GM18498 (cell line): ENCODE results near the gene SREBF2.

ENCODE experiments used
- ATAC-seq: cut with Tn5 transposase; IDR thresholded peaks from one replicate; pipeline ENCODE4 v1.9.1; 2021; ENCODE audit warnings: mild to moderate bottlenecking, moderate library complexity; ENCODE audit not compliant: unreplicated experiment

SREBF2 gene

DNA sequence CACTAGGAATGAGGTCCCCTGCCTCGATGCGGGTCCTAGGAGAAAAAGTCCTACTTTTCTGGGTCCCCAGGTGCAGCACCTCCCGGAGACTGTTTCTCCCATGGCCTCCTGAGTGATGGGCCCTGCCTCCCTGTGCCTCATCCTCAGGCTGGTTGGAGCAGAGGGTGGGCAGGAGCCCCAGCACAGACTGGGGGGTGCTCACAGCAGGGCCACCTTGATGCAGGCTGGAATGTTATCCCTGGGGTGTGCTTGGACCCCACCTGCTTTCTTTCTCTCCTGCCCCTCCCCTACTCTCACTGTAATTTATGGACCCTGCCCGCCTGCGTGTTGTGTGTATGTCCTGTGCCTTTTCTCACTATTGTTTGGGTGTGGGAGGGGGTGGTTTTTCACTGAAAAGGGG, 73.9 kb downstream of the SREBF2 start:
- no peak for ATAC-seq

DNA sequence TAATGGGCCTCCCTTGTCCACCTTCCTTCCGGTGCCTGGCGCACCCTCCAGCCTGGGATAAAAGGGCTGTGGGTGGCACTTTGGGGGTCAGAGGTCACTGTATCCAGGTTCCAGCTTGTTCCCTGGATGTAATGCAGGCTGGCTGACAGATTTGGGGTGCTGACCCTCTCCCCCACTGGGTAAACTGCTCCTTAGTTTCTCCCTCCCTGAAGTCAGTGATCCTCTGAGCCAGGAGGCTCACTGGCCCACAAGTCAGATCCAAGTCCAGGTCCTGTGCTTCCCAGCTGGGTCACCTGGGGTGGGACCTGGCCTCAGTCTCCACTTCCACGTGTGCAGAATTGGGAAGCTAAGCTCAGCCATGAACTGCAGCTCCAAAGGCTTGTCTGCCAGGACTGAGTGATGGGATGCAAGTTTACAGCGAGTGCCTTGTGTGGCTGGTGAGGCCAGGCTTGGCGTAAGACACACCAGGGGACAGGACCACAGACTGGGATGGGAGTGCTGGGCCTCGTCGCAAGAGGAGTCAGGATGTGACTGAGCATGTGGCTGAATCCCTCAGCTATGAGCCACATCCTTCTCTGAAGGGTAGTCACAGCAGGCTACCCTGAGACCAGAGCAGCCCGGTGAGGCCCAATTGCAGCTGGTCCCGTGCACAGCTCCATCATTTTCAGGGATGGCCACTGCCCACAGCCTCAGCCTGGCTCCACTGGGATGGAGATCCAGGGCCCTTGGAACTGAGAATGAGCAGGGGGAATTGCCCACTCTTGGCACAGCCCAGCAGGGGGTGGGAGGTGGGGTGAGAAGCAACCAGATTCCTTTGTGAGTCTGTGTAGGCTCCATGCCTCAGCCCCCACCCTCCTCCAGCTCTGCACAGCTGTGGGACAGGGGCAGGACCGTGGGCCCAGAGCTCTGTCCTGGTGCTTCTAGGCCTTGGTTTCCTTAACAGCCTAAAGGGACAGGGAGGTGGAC, 74.8 kb downstream of the SREBF2 start:
- no peak for ATAC-seq

DNA sequence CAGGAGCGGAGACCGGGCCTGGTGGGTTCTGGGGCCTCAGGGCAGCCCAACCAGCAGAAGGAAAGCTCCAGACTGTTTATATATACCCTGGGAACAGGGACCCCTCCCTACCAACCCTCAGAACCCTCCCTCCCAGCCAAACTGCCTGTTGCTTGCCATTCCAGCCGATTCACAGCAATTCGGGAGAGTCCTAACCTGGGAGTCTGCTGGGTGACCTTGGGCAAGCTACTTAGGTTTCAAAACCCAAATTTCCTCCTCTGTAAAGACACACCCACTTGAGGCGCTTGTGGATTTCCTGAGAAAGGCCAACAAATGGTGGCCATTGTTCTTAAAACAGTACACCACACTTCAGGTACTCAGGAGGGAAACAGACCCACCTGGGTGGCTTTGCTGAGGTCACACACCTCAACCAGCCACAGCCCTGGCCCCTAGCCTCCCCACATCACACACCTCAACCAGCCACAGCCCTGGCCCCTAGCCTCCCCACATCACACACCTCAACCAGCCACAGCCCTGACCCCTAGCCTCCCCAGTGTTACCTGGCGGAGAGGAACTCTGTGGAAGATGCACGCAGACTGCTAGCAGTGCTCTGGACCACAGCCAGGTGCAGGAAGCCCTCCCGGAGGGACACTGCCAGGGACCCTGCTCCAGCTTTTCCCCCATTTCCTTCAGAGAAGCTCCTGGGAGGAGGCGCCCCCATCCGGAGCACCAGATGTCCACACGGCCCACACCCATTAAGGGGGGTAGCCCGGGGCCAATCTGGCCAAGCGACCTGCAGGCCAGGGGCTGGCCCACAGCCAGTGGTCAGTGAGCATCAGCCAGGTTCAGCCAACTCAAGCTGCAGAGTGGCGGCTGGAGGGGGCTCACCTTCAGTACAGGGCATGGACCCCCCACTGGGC, 75.8 kb downstream of the SREBF2 start:
- ATAC-seq = no peak

DNA sequence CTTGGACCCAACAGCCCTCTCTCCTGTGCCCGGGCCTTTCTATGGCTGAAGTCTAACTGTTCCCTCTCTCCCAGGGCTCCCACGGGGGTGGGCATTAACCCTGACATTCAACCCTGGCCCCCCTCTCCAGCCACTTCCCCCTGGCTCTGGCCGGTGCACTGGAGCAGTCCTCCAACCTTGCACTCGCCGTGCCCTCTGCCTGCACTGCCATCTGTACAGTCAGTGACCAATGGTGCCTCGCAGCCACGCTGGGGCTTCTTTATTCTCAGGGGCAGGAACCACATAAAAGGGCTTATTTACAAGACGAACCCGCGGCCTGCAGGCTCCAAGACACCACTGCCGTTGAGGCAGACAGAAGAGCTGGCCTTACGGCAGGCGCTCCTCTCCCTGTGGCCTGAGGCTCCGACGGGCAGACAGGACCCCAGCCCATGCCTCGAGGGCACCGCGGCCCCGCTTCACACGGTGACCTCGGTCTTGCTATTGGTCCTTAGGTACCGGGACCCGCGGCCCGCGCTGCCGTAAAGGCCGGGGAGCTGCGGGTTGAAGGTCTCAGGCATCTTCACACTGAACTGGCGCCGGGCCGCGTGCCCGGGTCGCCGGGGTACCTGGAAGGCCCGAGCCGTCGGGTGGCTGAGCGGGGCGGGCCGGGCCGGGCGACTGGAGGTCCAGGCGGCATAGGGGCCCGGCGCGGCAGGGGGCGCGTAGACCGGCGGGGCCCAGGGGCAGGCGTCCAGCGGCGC, 76.6 kb downstream of the SREBF2 start:
- no peak for ATAC-seq

DNA sequence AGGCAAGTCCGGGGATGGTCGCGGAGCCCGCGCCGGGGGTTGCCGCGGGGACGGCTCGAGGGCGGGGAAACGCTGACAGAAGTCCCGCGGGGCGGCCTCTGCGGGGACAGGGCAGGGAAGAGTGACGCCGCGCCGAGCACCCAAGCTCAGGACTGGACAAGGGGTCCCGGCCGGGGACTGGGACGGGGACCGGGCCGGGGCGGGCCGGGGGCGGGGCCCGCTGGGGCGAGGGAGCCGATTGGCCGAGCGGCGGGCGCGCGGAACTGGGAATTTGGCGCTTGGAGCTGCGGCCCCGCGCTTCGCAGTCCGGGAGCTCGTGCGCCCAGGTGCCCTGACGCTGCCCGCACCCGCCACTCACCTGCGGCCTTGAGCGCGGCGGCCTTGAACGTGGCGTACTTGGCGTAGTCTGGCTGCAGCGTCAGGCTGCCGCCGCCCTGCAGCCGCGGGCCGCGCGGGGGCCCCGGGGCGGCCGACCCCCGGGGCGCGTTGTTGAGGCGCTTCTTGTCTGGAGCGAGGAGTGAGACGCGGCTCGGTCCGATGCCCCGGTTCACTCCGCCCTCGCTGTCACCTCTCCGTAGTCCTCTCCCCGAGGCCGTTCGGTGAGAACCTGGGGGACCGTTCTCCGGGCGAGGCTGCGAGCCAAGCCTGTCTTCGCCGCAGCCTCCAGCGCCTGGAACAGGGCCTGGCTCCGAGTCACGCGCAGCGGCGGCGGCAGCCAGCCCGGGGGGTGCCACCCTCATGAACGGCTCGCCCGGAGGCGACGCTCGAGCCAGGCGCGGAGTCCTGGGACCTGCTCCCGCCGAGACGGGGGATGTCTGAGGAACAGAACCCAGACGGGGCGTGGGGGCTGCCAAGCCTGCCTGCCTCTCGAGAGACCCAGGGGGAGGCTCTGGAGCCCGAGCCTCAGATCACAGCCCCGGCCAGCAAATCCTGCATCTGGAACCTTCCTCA, 77.4 kb downstream of the SREBF2 start:
- no peak for ATAC-seq

DNA sequence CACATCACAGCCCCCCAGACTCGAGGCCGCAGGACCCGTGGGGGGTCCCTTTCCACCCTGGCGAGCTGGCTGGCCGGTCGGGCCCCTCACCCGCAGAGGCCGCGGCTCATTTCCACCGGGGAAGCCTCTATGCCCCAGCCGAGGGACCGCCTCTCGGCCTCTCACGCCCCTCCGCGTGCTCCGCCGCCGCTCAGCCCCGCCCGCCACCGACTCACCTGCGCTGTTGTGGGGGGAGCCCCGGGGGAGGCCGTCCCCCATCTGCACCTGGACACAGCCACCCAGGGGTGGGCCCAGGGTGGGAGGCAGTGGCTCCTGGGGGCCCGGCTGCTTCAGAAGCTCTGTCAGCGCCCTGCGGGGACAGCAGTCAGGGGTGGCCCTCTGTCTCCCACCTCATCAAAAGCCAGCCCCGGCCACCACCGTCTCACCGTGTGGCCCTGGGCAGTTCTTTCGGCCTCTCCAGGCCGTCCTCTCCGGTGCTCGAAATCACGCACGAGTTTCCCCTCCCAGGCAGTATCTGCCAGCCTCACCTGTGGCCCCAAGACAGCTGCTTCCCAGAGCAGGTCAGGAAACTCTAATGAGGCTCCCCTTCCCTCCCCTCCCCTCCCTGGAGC, 78.2 kb downstream of the SREBF2 start:
- ATAC-seq = no peak

DNA sequence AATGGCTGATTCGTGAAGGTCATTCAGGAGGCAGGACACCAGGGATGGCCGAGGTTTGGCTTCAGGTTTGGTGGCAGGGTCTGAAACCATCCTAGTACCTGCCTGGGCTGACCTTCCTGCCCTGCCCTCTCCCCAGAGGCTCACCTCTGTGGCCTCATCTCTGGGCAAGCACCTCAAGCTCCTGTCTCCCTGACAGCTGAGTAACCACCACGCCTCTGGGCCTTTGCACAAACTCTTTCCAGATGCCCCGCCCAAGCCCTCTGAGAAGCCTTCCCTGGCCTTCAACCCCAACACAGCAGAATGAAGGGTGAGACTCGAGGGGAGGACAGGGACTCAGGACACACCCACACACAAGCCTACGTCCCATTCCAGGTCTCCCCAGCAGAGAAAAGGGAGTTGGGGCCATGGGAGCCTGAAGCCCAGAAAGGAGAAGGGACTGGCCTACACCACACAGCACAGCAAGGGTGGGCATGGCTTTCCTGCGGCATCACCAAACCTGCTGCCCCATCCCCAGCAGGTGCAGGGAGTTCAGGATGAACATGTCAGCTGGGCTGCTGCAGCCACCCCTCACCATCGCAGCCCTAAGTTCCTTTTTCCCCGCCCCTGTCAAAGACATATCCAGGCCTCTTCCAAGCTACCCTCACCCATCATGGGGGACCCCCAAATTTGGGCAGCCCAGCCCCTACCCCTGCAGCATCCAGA, 79.6 kb downstream of the SREBF2 start:
- ATAC-seq = no peak

DNA sequence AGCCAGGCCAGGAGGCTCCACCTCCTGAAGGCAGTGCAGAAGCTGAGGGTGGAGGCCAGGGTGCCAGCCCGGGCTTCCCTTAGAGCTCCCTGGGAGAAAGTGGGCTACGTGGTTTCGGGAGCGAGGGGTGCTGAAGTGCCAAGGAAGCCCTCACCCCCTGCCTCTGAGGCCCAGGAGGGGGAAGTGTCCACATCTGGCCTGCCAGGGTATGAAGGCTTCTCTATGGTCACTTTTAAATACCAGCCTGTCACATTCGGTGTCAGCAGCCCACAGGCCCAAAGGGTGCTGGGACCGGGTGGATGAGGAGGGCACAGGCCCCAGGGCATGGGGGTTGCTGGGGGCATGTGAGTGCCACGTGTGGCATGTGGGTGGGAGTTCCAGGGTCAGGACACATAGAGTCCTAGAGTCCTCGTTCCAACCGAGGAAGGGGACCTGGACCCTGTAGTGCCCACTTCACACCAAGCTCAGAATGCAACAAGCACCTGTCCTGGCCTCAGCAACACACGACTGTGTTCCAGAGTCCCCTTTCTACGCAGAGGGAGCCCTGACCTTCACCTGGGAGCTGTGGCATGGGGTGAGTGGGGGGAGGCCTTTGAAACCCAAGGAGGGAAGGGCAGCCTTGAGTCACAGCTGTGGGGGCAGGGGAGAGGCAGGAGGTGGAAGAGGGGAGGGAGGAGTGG, 80.3 kb downstream of the SREBF2 start:
- no peak for ATAC-seq

DNA sequence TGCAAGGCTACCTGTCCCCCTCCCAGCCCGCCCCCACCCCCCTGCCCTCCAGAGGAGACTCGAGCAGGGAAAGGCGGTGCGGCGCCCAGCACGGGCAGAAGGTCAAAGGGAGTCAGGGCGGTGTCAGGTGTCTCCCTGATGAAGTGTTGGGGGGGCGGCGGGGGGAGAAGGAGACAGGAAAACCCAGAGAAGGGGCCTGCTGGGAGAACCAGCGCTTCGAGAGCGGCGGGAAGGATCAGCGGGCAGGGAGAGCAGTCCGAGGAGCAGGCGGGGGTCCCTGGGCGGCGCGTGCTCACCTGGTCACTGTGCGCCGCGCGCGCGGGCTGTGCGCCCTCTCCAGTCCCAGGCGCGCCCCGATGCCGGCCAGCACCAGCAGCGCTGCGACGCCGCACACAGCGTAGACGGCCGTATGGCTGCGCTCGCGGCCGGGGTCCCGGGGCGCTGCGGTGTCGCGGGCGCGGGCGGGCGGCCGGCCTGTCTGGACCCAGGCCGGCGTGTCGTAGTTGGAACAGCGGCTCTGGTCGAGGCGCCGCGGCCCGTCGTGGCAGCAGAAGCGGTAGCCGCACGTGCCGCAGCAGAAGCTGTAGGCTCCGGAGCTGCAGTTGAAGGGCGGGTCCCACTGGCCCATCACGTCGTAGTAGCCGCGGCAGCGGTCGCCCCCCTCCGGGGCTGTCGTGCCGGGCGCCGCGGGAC, 81.1 kb downstream of the SREBF2 start:
- ATAC-seq = no peak

DNA sequence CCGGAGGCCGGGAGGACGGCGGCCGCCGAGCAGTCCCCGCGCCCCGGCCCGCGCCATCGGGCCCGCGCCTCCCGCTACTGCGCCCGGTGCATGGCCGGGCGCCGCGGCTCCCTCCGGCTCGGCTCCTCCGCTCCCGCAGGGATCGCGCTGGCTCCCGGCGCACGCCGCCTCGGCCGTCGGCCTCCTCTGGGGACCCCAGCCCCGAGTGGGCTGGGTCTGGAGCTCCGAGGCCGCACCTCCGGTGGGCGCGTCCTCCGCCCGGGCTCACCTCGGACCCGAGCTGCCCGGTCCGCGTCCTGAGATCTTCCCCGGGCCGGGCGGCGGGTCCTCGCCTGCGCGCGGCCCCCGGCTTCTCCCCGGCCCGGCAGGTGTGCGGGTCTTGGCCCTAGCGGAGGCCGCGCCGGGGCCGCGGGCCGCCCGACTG, 81.7 kb downstream of the SREBF2 start:
- no peak for ATAC-seq

DNA sequence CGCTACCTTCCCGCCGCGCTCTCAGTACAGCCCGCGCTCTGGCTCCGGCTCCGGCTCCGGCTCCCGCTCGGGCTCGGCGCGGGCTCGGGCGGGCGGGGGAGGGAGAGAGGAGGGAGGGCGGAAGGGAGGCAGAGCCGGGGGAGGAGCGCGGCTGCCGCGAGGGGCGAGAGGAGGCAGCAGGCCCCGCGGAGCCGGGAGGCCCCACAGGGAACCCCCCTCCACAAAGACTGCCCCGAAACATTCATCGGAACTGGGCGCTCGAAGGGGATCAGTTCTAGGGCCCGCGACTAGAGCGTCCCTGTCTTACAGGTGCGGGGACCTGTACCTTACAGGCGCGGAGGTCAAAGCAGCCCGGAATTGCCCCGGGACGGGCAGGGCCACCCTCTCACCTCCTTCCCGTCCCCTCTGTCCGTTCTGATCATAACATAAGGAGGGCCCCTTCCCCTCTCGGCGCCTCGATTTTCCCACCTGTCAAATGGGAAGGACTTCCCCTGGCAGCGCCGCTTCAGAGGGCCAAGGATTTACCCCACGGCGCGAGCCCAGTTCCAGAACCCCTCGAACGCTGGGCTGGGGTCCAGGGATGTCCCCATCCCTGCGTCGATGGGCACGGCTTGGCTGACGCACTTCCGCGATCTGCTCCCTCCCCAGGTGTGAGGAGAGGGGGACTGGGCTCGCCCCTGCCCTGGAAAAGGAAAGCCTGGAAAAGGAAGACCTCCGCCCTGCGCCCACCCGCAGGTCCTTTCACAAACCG, 82.3 kb downstream of the SREBF2 start, which contains the start of gene SHISA8:
Gene SHISA8 (minus strand): TSS at position 40 of the 751 bp plus-strand sequence. CDS start 407 bp downstream, outside the sequence.
- no peak for ATAC-seq

DNA sequence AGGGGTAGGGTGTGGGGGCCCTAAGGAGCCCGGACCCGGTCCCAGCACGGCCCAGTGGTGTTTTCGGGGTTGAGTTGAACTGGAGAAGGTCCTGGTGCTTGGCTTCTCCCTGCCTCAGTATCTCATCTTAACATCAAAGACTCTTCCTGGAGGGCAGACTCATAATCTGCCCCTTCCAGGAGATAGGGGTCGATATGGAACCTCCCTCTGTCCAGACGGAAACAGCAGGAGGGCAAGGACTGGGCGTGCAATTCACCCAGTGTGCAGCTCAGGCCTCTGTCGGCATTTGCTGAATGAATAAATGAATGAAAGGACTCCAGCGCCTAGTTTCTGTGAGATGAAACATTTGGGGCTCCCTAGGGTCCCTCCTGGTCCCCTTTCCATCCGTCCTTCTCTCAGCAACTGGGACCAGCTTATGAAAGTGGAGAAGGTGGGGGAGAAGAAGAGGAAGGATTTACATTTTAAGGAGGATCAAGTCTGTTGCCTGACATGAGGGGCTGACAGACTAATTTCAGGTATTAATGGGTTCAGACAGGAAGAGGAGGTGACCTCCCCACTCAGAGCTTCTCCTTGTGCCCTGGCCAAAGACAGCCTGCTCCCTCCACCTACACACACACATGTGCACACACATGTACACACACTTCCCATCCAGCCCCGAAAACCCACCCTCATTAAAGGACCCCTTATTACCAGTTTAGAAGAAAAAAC, 83.0 kb downstream of the SREBF2 start:
- ATAC-seq = no peak

DNA sequence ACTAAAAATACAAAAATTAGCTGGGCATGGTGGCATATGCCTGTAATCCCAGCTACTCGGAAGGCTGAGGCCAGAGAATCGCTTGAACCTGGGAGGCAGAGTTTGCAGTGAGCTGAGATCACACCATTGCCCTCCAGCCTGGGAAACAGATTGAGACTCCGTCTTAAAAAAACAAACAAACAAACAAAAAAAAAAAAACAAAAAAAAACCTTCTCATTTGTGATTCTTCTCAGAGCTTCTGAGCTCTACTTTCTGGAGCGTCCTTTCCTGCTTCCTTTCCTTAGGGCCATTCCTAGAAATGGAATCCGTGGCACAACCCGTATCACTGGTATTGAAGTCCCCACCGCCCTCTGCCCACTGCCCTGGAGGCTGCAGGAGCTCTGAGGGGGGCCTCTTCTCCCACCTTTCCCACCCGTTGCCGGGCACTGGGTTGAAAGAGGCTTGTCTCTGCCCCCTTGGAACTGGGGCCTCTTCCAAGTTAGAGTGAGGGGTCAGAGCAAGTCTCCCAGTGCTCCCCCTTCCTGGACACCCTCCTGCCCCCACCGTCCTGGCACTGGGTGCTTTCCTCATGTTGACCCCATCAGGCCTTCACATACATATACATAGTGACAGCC, 83.9 kb downstream of the SREBF2 start:
- ATAC-seq = no peak

DNA sequence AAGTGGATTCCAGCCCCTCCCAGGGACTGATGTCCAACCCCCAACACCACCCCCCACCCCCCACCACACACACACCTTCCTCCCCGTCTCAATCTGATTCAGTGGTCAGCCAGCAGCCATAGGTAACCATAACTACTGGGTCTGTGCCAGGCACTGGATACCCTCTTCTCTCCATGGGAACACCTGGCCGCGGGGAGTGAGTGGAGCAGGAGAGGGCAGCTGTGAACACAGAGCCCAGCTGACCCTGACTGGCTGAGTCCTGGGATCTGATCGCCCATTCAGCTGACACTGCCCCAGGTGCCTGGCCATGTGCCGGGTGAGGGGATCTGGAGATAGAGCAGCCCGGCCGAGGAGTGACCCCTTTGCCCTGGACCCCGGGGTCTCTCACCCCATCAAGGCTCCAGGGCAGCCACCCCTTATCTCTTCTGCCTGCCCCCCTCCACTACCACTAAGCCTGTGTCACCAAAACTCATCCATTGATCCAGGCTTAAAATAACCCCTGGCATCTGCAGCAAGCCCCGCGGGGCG, 84.5 kb downstream of the SREBF2 start:
- ATAC-seq = no peak
